A673 (cell line): ENCODE data around the gene ATRAID. TPM values are rescaled to one million over a fixed set of nuclear protein-coding genes. Genes with fewer than 3 reads are reported as not detected.

Source experiments
- BruUV-seq: library from RNA; stranded (reverse); fragments of 400-500 nt; replicated peaks from 2 replicates; lab custom pipeline; 2021; lab: Mats Ljungman, UMichigan
- CTCF ChIA-PET: fragments of 300-600 bp; sonication (Branson Sonifier 250); formaldehyde crosslinking; loops from one replicate; lab custom pipeline; 2022; ENCODE audit warnings: antibody characterized with exemption; lab: Charles Lee
- POLR2A ChIA-PET: fragments of 300-600 bp; sonication (Branson Sonifier 250); formaldehyde crosslinking; loops from one replicate; lab custom pipeline; 2022; ENCODE audit warnings: antibody characterized with exemption; ENCODE audit not compliant: low non-redundant PET; lab: Charles Lee
- DNase-seq: peaks from one replicate; pipeline ENCODE4 v3.0.0-alpha.2; 2015; ENCODE audit warnings: low spot score
- H3K27ac ChIP-seq: fragments of 200-600 bp; sonication (generic); 2 replicates; pipeline ENCODE4 v1.5.1; 2016; ENCODE audit warnings: mixed run types, low read depth, mild to moderate bottlenecking, mixed read lengths, antibody characterized with exemption, low read length; ENCODE audit not compliant: poor library complexity, severe bottlenecking
- H3K27me3 ChIP-seq: fragments of 200-600 bp; sonication (generic); replicated peaks from 2 replicates; pipeline ENCODE4 v1.6.1; 2017; ENCODE audit warnings: mixed run types, low read depth, mild to moderate bottlenecking, mixed read lengths, antibody characterized with exemption, low read length; ENCODE audit not compliant: insufficient read depth, poor library complexity
- H3K36me3 ChIP-seq: fragments of 200-600 bp; sonication (generic); 2 replicates; pipeline ENCODE4 v1.6.1; 2016; ENCODE audit warnings: mixed run types, mild to moderate bottlenecking, mixed read lengths, antibody characterized with exemption, low read length; ENCODE audit not compliant: insufficient read depth, poor library complexity, severe bottlenecking
- H3K4me1 ChIP-seq: fragments of 200-600 bp; sonication (generic); 2 replicates; pipeline ENCODE4 v1.6.1; 2017; ENCODE audit warnings: mixed run types, mild to moderate bottlenecking, mixed read lengths, antibody characterized with exemption, low read length; ENCODE audit not compliant: insufficient read depth, poor library complexity, severe bottlenecking
- H3K4me3 ChIP-seq: fragments of 200-600 bp; sonication (generic); 2 replicates; pipeline ENCODE4 v1.5.1; 2016; ENCODE audit warnings: low read depth, mixed run types, mild to moderate bottlenecking, mixed read lengths, low read length; ENCODE audit not compliant: poor library complexity, severe bottlenecking
- H3K9me3 ChIP-seq: fragments of 200-600 bp; sonication (generic); 2 replicates; pipeline ENCODE4 v1.6.1; 2016; ENCODE audit warnings: mixed run types, low read depth, mild to moderate bottlenecking, mixed read lengths, antibody characterized with exemption, low read length; ENCODE audit not compliant: poor library complexity, severe bottlenecking
- EZH2 ChIP-seq: fragments of 200-600 bp; sonication (generic); IDR thresholded peaks from 2 replicates; pipeline ENCODE4 v1.6.1; 2017; ENCODE audit warnings: borderline replicate concordance, low read depth, mild to moderate bottlenecking, mixed read lengths, antibody characterized with exemption, low read length; ENCODE audit not compliant: poor library complexity, severe bottlenecking
- intact Hi-C: fragments of 100-400 bp; cut with micrococcal nuclease; formaldehyde crosslinking; loops from one replicate; pipeline ENCODE4 v1.10.0; 2022; ENCODE audit not compliant: unreplicated experiment
- total RNA-seq: library from RNA; stranded (reverse); gene quantifications from 2 replicates; pipeline ENCODE4 v1.2.3, GENCODE V29; 2021
- TF ChIP-seq, protein P1 (sequence below): fragments of 300-800, 200-600 bp; sonication (generic); conservative IDR thresholded peaks from 2 replicates; pipeline ENCODE4 v1.5.1; 2017; ENCODE audit warnings: low read depth, mild to moderate bottlenecking, antibody characterized with exemption, low read length, moderate library complexity, mixed read lengths

ATRAID gene
- total RNA-seq, 1 experiment from 2014 or later: 107 TPM

DNA sequence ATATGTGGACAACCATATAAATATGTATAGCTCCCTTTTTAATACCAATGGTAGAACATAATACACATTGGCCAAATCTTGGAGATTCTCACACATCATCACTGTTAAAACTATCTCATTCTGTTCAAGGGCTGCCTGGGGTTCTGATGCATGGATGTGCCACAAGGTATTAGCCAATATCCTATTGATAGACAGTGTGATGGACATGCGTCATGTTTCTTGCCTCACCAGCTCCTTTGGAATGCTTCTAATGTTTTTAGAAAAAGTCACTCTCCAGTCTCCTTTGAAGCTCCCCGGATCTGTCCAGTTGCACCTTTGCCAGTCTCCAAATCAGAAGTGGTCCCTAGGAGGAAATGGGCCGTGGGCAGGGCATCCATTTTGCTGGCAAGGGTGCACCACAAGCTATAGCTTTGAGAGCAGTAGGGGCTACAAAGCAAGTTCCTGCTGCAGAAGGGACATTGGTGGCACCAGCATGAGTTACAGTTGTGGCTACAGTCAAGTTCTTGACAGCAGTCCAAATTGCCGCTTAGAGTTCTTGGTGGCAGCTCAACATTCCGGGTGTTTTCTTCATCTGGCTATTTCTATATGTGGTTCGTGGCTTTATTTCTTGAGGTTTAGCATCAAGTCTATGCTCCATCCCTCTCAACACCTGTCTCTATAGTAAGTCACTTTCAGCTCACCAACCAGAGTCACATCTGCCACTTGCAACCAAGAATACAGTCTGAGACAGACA lies 25.1 kb upstream of the ATRAID start:
- peaks cover 19% of the 10 kb centered on the region for H3K4me1 ChIP-seq
- DNase-seq: no peak
- no peak overlapping the region for H3K27ac ChIP-seq
- no TSS peak for BruUV-seq
- H3K9me3 ChIP-seq: no peaks in the 10 kb centered on the region
- CTCF ChIA-PET: interaction anchor here (0.6 to 0.8 kb wide), 3 partner anchors 17 to 1681 kb away, joined by 3 to 4 read pairs (median 3); no protein-coding TSS in a partner anchor
- H3K4me3 ChIP-seq: no peak overlapping the region
- TF ChIP-seq EZH2: no peak
- TF ChIP-seq, protein P1, sequence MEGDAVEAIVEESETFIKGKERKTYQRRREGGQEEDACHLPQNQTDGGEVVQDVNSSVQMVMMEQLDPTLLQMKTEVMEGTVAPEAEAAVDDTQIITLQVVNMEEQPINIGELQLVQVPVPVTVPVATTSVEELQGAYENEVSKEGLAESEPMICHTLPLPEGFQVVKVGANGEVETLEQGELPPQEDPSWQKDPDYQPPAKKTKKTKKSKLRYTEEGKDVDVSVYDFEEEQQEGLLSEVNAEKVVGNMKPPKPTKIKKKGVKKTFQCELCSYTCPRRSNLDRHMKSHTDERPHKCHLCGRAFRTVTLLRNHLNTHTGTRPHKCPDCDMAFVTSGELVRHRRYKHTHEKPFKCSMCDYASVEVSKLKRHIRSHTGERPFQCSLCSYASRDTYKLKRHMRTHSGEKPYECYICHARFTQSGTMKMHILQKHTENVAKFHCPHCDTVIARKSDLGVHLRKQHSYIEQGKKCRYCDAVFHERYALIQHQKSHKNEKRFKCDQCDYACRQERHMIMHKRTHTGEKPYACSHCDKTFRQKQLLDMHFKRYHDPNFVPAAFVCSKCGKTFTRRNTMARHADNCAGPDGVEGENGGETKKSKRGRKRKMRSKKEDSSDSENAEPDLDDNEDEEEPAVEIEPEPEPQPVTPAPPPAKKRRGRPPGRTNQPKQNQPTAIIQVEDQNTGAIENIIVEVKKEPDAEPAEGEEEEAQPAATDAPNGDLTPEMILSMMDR: no peak
- no peaks in the 10 kb centered on the region for H3K27me3 ChIP-seq
- intact Hi-C loops: no loop called here
- H3K36me3 ChIP-seq: no peaks in the 10 kb centered on the region
- POLR2A ChIA-PET: no interaction called here

DNA sequence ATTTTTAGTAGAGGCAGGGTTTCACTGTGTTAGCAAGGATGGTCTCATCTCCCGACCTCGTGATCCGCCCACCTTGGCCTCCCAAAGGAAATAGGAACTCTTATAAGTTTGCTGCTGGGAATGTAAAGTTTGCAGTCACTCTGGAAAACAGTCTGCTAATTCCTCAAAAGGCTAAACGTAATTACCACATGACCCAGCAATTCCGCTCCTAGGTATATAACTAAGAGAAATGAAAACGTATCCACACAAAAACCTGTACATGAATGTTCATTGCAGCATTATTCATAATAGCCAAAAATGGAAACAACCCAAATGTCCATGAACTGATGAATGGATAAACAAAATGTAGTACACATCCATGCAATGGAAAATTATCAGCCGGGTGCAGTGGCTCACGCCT lies 21.9 kb upstream of the ATRAID start:
- no peak overlapping the region for H3K4me3 ChIP-seq
- no peaks in the 10 kb centered on the region for H3K9me3 ChIP-seq
- TF ChIP-seq, protein P1: no peak
- TF ChIP-seq EZH2: no peak
- POLR2A ChIA-PET: no interaction called here
- CTCF ChIA-PET: no interaction called here
- H3K36me3 ChIP-seq: no peaks in the 10 kb centered on the region
- peaks cover 28% of the 10 kb centered on the region for H3K4me1 ChIP-seq
- no peak overlapping the region for H3K27ac ChIP-seq
- BruUV-seq: no TSS peak
- intact Hi-C loops: loop anchor here (5.0 kb wide), 1 partner anchor 228 kb away; no protein-coding TSS in a partner anchor
- no peaks in the 10 kb centered on the region for H3K27me3 ChIP-seq
- no peak for DNase-seq

DNA sequence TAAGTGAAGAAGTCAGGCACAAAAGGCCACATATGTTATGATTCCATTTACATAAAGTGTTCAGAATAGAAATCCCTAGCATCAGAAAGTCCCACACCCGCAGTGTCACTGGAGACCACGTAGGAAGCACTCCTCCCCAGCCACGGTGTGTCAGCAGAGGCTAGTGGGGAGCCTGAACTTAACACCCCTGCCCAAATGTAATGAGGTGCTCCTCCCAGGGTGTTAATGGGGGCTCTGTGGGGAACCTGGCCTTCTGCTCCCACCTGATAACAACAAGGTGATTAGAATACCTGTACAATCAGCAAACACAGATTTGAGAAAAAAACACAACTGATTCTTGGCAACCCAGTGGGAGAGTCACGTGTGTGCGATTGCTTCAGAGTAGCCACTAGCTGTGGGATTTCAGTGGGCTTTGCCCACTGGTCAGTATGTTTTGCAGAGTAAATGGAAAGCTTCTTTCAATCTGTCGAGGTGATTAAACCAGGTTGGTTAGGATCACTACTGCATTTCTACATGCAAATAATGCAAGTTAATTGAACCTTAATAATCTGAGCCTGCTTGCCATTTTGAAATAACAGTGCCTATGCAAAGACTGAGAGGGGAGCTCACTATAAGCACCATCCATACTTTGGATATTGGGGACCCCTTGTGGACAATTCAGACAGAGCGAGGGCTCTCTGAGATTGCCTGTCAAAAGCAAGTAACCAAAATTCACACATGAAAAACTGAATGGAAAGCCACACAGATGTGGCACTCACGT lies 20.6 kb upstream of the ATRAID start:
- no peaks in the 10 kb centered on the region for H3K9me3 ChIP-seq
- POLR2A ChIA-PET: interaction anchor here (0.6 kb wide), 2 partner anchors 97 to 623 kb away, joined by 3 read pairs; no protein-coding TSS in a partner anchor
- intact Hi-C loops: loop anchor here (1.0 to 5.0 kb wide), 2 partner anchors 93 to 229 kb away; no protein-coding TSS in a partner anchor
- no peaks in the 10 kb centered on the region for H3K27me3 ChIP-seq
- peaks cover 22% of the 10 kb centered on the region for H3K4me1 ChIP-seq
- no peak overlapping the region for H3K4me3 ChIP-seq
- BruUV-seq: no TSS peak
- peak; percentile 88 for DNase-seq
- CTCF ChIA-PET: interaction anchor here (0.5 to 1.9 kb wide), 17 partner anchors 15 to 232 kb away, joined by 3 to 15 read pairs (median 4); no protein-coding TSS in a partner anchor
- TF ChIP-seq, protein P1: peak; percentile 87
- TF ChIP-seq EZH2: no peak
- H3K27ac ChIP-seq: peak overlapping the region; percentile 14
- no peaks in the 10 kb centered on the region for H3K36me3 ChIP-seq
